Limb (tissue), 2 donors: Measurements from ENCODE around the gene ZBTB7C.

Experiments used
- DNase-seq, 2 donors: peaks; one replicate each; pipeline ENCODE4 v3.0.0-alpha.2; 2016; ENCODE audit errors: extremely low spot score in 2 of 2

Gene ZBTB7C

GRCh38 chr18:48149020-48149685 is 260.0 kb downstream of the ZBTB7C start:
- DNase-seq = no peak

- no peak for DNase-seq
Observed at GRCh38 chr18:48142994-48143393, 266.2 kb downstream of the ZBTB7C start.

- DNase-seq = no peak
Observed at GRCh38 chr18:48142353-48142752, 266.8 kb downstream of the ZBTB7C start.

GRCh38 chr18:48140731-48141130 is 268.5 kb downstream of the ZBTB7C start:
- DNase-seq = no peak

- peak in 1 of 2 donors; percentile 58 for DNase-seq
Observed at GRCh38 chr18:48139431-48140347, 269.5 kb downstream of the ZBTB7C start.

GRCh38 chr18:48138660-48139430 is 270.3 kb downstream of the ZBTB7C start:
- DNase-seq = no peak

DNA sequence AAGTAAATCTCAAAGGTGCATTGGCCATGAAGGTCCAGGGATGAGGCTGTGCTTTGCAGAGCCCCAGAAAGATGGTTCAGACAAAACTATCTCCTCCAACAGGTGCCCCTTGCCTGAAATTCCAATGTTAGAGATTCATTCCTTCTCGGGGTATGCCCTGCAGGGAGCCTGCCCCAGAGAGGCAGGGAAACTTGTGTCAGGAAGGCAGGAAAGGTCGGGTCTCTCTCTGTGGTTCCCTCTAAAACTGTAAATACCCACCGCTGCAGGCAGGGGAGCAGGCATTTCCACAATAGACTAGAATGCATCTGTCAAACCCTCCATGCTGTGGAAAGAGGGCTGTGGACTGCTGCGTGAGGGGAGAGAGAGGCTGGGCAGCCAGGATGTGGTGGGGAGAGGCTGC is 271.0 kb downstream of the ZBTB7C start:
- DNase-seq = no peak

GRCh38 chr18:48137374-48138081 is 271.7 kb downstream of the ZBTB7C start:
- DNase-seq = no peak

DNA sequence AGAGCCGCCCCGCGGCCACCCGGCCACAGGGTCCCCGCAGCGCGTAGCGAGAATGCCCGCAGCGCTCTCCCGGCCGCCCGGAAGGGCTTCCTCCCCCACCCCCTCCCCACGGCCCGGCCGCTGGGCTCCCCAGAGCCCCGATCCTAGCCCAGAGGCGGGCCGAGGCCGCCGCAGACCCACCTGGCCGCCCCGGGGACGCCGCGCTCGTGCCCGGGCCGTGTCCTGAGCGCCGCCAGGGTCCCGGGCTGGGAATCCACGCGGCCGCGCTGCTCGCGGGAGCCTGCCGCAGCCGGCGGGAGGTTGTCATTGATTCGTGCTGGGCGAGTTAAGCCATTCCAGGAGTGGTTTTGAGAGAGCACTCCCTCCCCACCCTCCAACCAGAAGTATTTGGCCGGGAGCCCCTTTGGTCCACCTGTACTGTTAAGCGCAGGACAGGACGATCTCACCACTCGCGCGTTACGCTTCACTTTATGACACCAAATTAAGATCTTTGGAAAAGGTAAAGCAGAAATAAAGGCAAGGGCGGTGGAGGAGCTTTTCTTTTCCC is 272.3 kb downstream of the ZBTB7C start:
- DNase-seq = peak in 1 of 2 donors; percentile 56

- DNase-seq = peak in 1 of 2 donors; percentile 60
Observed at GRCh38 chr18:48136051-48136826, 272.9 kb downstream of the ZBTB7C start.

DNA sequence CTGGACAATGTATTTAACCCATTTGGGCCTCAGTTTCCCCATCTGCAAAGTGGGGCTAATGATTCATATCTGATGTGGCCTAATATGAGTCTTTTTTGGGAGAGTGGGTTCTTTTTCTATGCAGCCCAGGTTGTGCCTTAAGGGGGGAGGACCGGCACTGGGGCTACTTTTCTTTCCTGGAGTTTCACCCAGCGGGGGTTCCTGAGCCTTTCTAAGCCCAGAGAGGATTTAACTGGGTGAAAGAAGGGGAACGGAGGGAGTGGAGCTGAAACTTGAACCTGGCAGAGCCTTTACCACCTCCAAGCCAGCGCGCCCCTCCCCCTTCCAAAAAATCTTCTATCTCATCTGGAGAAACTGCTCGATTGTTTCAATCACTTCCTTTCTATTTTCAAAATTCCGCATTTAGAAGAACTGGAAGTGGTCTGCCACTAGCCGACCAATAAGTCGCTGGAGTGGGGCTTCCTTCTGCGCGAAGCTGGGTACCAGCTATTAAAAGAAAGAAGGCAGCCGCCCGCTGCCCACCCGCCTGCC is 273.7 kb downstream of the ZBTB7C start:
- DNase-seq = no peak

GRCh38 chr18:48134609-48135008 is 274.6 kb downstream of the ZBTB7C start:
- no peak for DNase-seq

DNA sequence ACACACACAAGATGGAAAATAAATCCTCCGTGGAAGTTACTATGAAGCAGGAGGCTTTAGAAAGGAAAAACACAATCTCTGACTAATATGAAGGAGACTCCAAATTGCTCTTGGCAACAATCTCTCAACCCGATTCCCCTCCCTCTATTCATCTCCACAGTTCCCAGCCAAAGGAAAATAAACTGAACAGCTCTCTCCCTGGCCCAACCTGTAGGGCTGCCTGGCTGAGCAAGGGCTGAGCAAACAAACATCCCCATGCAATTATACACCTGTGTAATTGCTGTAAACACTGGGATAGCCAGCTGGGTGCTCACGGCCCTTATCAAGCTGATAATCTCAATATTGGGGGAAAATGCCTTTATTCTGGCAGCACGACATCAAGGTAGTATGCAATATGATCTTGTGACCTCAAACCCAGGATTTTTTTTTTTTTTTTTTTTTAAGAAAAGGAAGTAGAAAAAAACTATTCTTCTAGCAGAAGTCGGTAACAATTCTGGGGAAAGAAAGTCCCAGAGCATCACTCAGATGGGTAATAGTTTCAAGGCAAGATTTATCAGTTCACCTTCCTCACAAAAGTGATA is 275.4 kb downstream of the ZBTB7C start:
- peak in 1 of 2 donors; percentile 49 for DNase-seq

- DNase-seq = no peak
Observed at GRCh38 chr18:48132797-48133655, 276.2 kb downstream of the ZBTB7C start.

GRCh38 chr18:48131042-48131441 is 278.1 kb downstream of the ZBTB7C start:
- no peak for DNase-seq

GRCh38 chr18:48129621-48130082 is 279.5 kb downstream of the ZBTB7C start:
- no peak for DNase-seq

- DNase-seq = no peak
Observed at GRCh38 chr18:48127606-48128005, 281.6 kb downstream of the ZBTB7C start.

- DNase-seq = no peak
Observed at GRCh38 chr18:48126240-48126639, 282.9 kb downstream of the ZBTB7C start.
